ENCODE results near the gene PRKACA. TPM values are rescaled to one million over a fixed set of nuclear protein-coding genes. Genes with fewer than 3 reads are reported as not detected.
"Not testable (repeated sequence)": the region's sequence is repeated elsewhere in the genome, so short reads cannot be mapped to it uniquely, and the experiment has no call there.

The PRKACA gene
- total and polyA plus RNA-seq, 4 donors = 44.1 to 161 (median 111) TPM

DNA sequence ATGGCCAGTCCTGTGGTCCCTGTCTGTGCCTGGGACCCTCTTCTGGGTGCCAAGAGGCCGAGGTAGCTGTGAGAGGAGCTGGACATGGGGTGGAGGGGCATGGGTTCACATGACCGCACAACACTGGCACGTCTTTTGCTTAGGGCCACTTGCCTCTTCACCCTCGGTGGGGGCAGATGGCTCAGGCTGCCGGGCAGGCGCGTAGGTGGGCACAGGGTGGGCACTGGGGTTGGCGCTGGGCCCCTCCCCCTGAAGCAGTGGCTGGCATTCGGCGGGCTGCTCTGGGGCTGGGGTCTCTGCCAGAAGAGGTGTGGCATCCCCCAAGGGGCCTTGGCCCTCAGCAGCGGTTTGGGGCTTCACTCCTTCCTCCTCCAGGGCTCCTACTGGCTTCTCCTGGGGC is 64.1 kb downstream of the PRKACA start:
- H3K4me3 ChIP-seq (ENCODE audit: low read depth, low read length) = no peak overlapping the region
- WGBS (ENCODE audit: insufficient coverage) = 86% methylated on average over 10 of the region's 11 CpGs
- H3K27me3 ChIP-seq (ENCODE audit: control insufficient read depth, insufficient read depth, low read length) = peaks cover 6% of the 10 kb centered on the region
- DNase-seq (ENCODE audit: low read depth in 4 of 6, low spot score in 6 of 6) = no peak
- no peaks in the 10 kb centered on the region for H3K9me3 ChIP-seq (ENCODE audit: control insufficient read depth, insufficient read depth, low read length)
- no peak overlapping the region for H3K27ac ChIP-seq (ENCODE audit: low read depth, low read length)
- peaks cover 17% of the 10 kb centered on the region for H3K4me1 ChIP-seq (ENCODE audit: control insufficient read depth, insufficient read depth, low read length)
- peaks cover 28% of the 10 kb centered on the region for H3K36me3 ChIP-seq (ENCODE audit: control insufficient read depth, insufficient read depth, low read length)

DNA sequence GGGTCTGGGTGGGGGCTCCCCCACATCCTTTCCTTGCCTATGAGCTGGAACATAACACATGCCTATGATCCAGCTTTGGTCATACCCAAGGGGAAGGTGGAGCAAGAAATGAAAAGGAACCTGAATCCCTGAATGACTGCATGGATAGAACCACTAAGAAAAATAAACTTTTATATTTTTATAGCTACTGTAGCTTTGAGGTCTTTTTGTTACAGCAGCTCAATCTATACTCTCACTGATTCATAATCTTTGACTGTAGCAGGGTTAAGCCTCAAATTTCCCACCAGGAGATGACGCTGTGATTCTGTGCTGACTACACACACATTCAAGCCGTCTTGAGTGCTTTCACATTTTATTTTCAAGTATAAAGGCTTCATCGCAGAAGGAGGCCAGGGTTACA is 64.5 kb downstream of the PRKACA start:
- H3K27ac ChIP-seq (ENCODE audit: low read depth, low read length) = no peak overlapping the region
- H3K9me3 ChIP-seq (ENCODE audit: control insufficient read depth, insufficient read depth, low read length) = no peaks in the 10 kb centered on the region
- H3K4me3 ChIP-seq (ENCODE audit: low read depth, low read length) = no peak overlapping the region
- 80% methylated on average over 1 of the region's 3 CpGs for WGBS (ENCODE audit: insufficient coverage)
- H3K27me3 ChIP-seq (ENCODE audit: control insufficient read depth, insufficient read depth, low read length) = peaks cover 1% of the 10 kb centered on the region
- H3K4me1 ChIP-seq (ENCODE audit: control insufficient read depth, insufficient read depth, low read length) = peaks cover 12% of the 10 kb centered on the region
- DNase-seq (ENCODE audit: low read depth in 4 of 6, low spot score in 6 of 6) = no peak
- H3K36me3 ChIP-seq (ENCODE audit: control insufficient read depth, insufficient read depth, low read length) = peaks cover 28% of the 10 kb centered on the region

DNA sequence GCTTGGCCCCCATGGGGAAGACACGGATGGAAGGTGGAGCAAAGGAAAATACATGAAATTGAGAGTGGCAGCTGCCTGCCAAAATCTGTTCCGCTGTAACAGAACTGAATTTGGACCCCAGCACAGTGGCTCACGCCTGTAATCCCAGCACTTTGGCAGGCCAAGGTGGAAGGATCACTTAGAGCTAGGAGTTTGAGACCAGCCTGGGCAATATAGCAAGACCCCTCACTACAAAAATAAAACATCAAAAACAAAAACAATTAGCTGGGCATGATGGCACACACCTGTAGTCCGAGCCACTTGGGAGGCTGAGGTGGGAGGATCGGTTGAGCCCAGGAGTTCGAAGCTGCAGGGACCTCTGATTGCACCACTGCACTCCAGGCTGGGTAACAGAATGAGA is 65.1 kb downstream of the PRKACA start:
- no peaks in the 10 kb centered on the region for H3K27me3 ChIP-seq (ENCODE audit: control insufficient read depth, insufficient read depth, low read length)

DNA sequence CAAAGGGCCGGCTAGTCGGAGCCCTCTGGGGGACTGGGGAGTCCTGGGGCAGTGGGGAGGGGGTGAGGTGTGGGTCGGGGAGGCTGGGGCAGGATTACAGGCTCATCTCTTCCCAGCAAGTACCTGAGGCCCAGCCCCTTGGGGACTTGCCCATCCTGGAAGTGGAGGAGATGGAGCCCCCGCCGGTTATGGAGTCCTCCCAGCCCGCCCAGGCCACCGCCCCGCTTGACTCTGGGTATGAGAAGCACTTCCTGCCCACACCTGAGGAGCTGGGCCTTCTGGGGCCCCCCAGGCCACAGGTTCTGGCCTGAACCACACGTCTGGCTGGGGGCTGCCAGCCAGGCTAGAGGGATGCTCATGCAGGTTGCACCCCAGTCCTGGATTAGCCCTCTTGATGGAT is 65.6 kb downstream of the PRKACA start:
- 77% methylated on average over 6 of the region's 9 CpGs for WGBS (ENCODE audit: insufficient coverage)
- H3K9me3 ChIP-seq (ENCODE audit: control insufficient read depth, insufficient read depth, low read length) = no peaks in the 10 kb centered on the region
- H3K4me3 ChIP-seq (ENCODE audit: low read depth, low read length) = no peak overlapping the region
- no peaks in the 10 kb centered on the region for H3K27me3 ChIP-seq (ENCODE audit: control insufficient read depth, insufficient read depth, low read length)
- no peak for DNase-seq (ENCODE audit: low read depth in 4 of 6, low spot score in 6 of 6)
- H3K4me1 ChIP-seq (ENCODE audit: control insufficient read depth, insufficient read depth, low read length) = peaks cover 5% of the 10 kb centered on the region
- H3K27ac ChIP-seq (ENCODE audit: low read depth, low read length) = no peak overlapping the region
- peaks cover 28% of the 10 kb centered on the region for H3K36me3 ChIP-seq (ENCODE audit: control insufficient read depth, insufficient read depth, low read length)

More for the DNA sequence above, 65.1 kb downstream of the PRKACA start:
- WGBS (ENCODE audit: insufficient coverage) = 94% methylated on average over 2 of the region's 6 CpGs
- Histone ChIP-seq H3K9me3 (ENCODE audit: control insufficient read depth, insufficient read depth, low read length) (no peaks in the 10 kb centered on the region), H3K27ac (ENCODE audit: low read depth, low read length) (no peak overlapping the region), H3K4me3 (ENCODE audit: low read depth, low read length) (no peak overlapping the region), H3K36me3 (ENCODE audit: control insufficient read depth, insufficient read depth, low read length) (peaks cover 28% of the 10 kb centered on the region), H3K4me1 (ENCODE audit: control insufficient read depth, insufficient read depth, low read length) (peaks cover 7% of the 10 kb centered on the region)
- no peak for DNase-seq (ENCODE audit: low read depth in 4 of 6, low spot score in 6 of 6)

DNA sequence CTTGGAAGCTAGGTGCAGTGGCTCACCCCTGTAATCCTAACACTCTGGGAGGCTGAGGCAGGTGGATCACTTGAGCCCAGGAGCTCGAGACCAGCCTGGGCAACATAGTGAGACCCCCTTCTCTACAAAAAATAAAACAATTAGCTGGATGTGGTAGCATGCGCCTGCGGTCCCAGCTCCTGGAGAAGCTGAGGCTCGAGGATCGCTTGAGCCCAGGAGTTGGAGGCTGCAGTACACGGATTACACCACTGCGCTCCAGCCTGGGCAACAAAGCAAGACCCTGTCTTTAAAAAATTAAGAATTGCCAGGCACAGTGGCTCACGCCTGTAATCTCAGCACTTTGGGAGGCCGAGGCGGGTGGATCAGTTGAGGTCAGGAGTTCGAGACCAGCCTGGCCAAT is 66.6 kb downstream of the PRKACA start:
- not testable (repeated sequence) for H3K9me3 ChIP-seq (ENCODE audit: control insufficient read depth, insufficient read depth, low read length); H3K4me3 ChIP-seq (ENCODE audit: low read depth, low read length); H3K27ac ChIP-seq (ENCODE audit: low read depth, low read length); H3K27me3 ChIP-seq (ENCODE audit: control insufficient read depth, insufficient read depth, low read length); H3K4me1 ChIP-seq (ENCODE audit: control insufficient read depth, insufficient read depth, low read length); DNase-seq (ENCODE audit: low read depth in 4 of 6, low spot score in 6 of 6)
- H3K36me3 ChIP-seq (ENCODE audit: control insufficient read depth, insufficient read depth, low read length) = peaks cover 33% of the 10 kb centered on the region
- 80% methylated on average over 7 of the region's 11 CpGs for WGBS (ENCODE audit: insufficient coverage)

DNA sequence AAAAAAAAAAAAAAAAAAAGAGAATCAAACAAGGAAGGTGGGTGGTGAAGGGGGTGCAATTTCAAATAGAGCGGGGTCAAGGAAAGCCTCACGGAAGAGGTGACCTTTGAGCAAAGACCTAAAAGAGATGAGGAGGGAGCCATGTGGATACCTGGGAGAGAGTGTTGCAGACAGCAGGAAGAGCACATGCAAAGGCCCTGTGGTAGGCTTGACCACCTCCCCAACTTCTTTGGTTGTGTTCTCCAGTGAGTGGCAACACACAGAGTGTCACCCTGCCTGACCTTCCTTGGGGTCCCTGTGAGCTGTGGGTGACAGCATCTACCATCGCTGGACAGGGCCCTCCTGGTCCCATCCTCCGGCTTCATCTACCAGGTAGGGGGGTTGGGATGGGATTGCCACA is 67.0 kb downstream of the PRKACA start:
- Histone ChIP-seq H3K27me3 (ENCODE audit: control insufficient read depth, insufficient read depth, low read length) (no peaks in the 10 kb centered on the region), H3K27ac (ENCODE audit: low read depth, low read length) (no peak overlapping the region), H3K4me1 (ENCODE audit: control insufficient read depth, insufficient read depth, low read length) (no peaks in the 10 kb centered on the region), H3K9me3 (ENCODE audit: control insufficient read depth, insufficient read depth, low read length) (no peaks in the 10 kb centered on the region), H3K4me3 (ENCODE audit: low read depth, low read length) (no peak overlapping the region), H3K36me3 (ENCODE audit: control insufficient read depth, insufficient read depth, low read length) (peaks cover 33% of the 10 kb centered on the region)
- WGBS (ENCODE audit: insufficient coverage) = 100% methylated on average over 4 of the region's 4 CpGs
- DNase-seq (ENCODE audit: low read depth in 4 of 6, low spot score in 6 of 6) = no peak

DNA sequence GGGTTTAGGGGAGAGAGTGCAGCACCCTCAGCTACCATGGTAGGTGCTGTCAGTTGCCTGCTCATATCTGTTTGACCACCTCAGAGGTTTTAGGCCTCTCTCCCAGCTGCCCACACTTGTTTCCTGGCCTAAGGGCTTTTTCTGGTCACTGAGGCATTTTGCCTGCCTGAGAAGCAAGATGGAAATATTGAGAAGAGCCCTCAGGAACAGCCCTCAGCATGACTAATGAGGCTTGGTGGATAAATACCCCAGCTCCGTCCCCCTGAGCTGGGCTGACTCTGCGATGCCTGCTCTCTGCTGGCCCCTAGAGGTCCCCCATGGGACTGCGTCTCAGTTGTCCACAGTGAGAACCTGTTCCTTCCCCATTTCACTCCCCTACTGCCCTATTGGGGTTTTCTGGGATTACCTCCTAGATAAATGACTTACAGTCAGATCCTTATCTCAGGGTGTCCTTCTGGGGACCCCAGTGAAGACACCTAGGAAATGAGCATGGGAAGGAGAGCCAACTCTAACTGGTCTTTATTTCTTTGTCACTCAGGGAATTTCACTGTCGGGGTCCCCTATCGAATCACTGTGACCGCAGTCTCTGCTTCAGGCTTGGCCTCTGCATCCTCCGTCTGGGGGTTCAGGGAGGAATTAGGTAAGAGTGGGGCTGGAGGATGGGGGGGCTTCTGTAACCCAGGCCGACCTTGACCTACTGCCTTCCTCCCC is 69.0 kb downstream of the PRKACA start:
- no peaks in the 10 kb centered on the region for H3K27me3 ChIP-seq (ENCODE audit: control insufficient read depth, insufficient read depth, low read length)
- DNase-seq (ENCODE audit: low read depth in 4 of 6, low spot score in 6 of 6) = no peak
- no peaks in the 10 kb centered on the region for H3K4me1 ChIP-seq (ENCODE audit: control insufficient read depth, insufficient read depth, low read length)
- no peaks in the 10 kb centered on the region for H3K9me3 ChIP-seq (ENCODE audit: control insufficient read depth, insufficient read depth, low read length)
- no peak overlapping the region for H3K27ac ChIP-seq (ENCODE audit: low read depth, low read length)
- peaks cover 27% of the 10 kb centered on the region for H3K36me3 ChIP-seq (ENCODE audit: control insufficient read depth, insufficient read depth, low read length)
- WGBS (ENCODE audit: insufficient coverage) = 71% methylated on average over 6 of the region's 8 CpGs
- no peak overlapping the region for H3K4me3 ChIP-seq (ENCODE audit: low read depth, low read length)

DNA sequence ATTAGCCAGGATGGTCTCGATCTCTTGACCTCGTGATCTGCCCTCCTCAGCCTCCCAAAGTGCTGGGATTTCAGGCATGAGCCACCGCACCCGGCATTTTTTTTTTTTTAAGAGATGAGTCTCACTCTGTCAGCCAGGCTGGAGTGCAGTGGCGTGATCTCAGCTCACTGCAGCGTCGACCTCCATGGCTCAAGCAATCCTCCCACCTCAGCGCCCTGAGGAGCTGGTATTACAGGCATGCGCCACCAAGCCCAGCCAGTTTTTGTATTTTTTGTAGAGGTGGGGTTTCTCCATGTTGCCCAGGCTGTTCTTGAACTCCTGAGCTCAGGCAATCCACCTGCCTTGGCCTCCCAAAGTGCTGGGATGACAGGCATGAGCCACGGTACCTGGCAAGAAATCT is 69.7 kb downstream of the PRKACA start:
- not testable (repeated sequence) for H3K4me1 ChIP-seq (ENCODE audit: control insufficient read depth, insufficient read depth, low read length); H3K27ac ChIP-seq (ENCODE audit: low read depth, low read length); DNase-seq (ENCODE audit: low read depth in 4 of 6, low spot score in 6 of 6); H3K27me3 ChIP-seq (ENCODE audit: control insufficient read depth, insufficient read depth, low read length); H3K4me3 ChIP-seq (ENCODE audit: low read depth, low read length); H3K9me3 ChIP-seq (ENCODE audit: control insufficient read depth, insufficient read depth, low read length)
- H3K36me3 ChIP-seq (ENCODE audit: control insufficient read depth, insufficient read depth, low read length) = peaks cover 23% of the 10 kb centered on the region
- 89% methylated on average over 4 of the region's 10 CpGs for WGBS (ENCODE audit: insufficient coverage)

DNA sequence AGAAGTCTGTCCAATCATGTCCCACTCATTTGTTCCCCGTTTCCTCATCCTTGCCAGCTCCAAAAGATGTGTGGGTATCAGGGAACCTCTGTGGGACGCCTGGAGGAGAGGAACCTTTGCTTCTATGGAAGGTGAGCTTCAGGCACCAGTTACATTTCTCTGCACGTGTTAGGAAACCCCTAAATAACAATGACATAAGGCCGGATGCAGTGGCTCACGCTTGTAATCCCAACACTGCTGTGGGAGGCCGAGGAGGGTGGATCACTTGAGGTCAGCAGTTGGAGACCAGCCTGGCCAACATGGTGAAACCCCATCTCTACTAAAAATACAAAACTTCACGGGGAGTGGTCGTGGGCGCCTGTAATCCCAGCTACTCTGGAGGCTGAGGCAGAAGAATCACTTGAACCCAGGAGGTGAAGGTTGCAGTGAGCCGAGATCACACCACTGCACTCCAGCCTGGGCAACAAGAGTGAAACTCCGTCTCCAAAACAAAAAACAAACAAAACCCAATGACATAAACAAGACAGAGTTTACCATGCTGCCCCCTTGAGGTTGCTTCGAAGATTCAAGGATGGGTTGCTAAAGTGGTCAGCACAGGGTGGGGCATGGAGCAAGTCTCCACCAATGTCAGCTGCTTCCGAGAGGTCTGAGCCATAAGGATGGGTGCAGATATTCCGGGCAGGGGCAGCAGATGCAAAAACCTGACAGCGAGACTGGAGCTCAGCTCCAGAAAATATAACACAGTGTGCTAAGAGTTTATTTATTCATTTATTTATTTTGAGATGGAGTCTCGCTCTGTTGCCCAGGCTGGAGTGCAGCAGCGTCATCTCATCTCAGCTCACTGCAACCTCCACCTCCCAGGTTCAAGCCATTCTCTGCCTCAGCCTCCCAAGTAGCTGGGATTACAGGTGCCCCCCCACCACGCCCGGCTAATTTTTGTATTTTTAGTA is 74.6 kb downstream of the PRKACA start:
- not testable (repeated sequence) for H3K27ac ChIP-seq (ENCODE audit: low read depth, low read length); H3K27me3 ChIP-seq (ENCODE audit: control insufficient read depth, insufficient read depth, low read length); H3K36me3 ChIP-seq (ENCODE audit: control insufficient read depth, insufficient read depth, low read length); H3K4me1 ChIP-seq (ENCODE audit: control insufficient read depth, insufficient read depth, low read length); H3K4me3 ChIP-seq (ENCODE audit: low read depth, low read length); H3K9me3 ChIP-seq (ENCODE audit: control insufficient read depth, insufficient read depth, low read length)
- WGBS (ENCODE audit: insufficient coverage) = 59% methylated on average over 7 of the region's 19 CpGs
- peak in 3 of 6 donors; percentile 42 to 82 (median 78) for DNase-seq (ENCODE audit: low read depth in 4 of 6, low spot score in 6 of 6)
